Left ventricle myocardium inferior (tissue), 1 donor: ENCODE data around the gene KRTAP10-5. TPM values are rescaled to one million over a fixed set of nuclear protein-coding genes. Genes with fewer than 3 reads are reported as not detected.

ENCODE experiments used
- DNase-seq: peaks from one replicate; pipeline ENCODE4 v3.0.0-alpha.2; 2020
- H3K27ac ChIP-seq: fragments of 200-600 bp; replicated peaks from 2 replicates; pipeline ENCODE4 v1.8.0; 2021
- H3K27me3 ChIP-seq: fragments of 200-600 bp; 2 replicates; pipeline ENCODE4 v1.8.0; 2021; ENCODE audit warnings: low read depth
- H3K36me3 ChIP-seq: fragments of 200-600 bp; 2 replicates; pipeline ENCODE4 v1.8.0; 2021
- H3K4me1 ChIP-seq: fragments of 200-600 bp; 2 replicates; pipeline ENCODE4 v1.8.0; 2021
- H3K4me3 ChIP-seq: fragments of 200-600 bp; 2 replicates; pipeline ENCODE4 v1.8.0; 2021; ENCODE audit warnings: mild to moderate bottlenecking, moderate library complexity
- H3K9me3 ChIP-seq: fragments of 200-600 bp; replicated peaks from 2 replicates; pipeline ENCODE4 v1.8.0; 2021
- CTCF ChIP-seq: fragments of 200-600 bp; IDR thresholded peaks from 2 replicates; pipeline ENCODE4 v1.8.0; 2021; ENCODE audit warnings: antibody characterized with exemption, mild to moderate bottlenecking, borderline replicate concordance
- intact Hi-C: fragments of 100-400 bp; cut with micrococcal nuclease; formaldehyde crosslinking; loops from one replicate; pipeline ENCODE4 v1.11.0; 2022
- total RNA-seq: library from RNA; stranded (reverse); fragmentation: NEBNext Ultra II Directional; extraction: Animal tissue kit (Norgen Biotek cat#: 25700); gene quantifications from one replicate; pipeline ENCODE4 v1.2.1, GENCODE V29; 2021
- donor health status: DM: no; HTN: yes; CAD: no; lungs with severe emphysema.

The KRTAP10-5 gene
- total RNA-seq, 1 donor from 2014 or later: not detected

- TF ChIP-seq CTCF: no peak
- no peak for DNase-seq
- H3K9me3 ChIP-seq: peaks cover 41% of the 10 kb centered on the region
- peaks cover 23% of the 10 kb centered on the region for H3K27me3 ChIP-seq
- no peaks in the 10 kb centered on the region for H3K36me3 ChIP-seq
- no peak overlapping the region for H3K27ac ChIP-seq
- H3K4me3 ChIP-seq: no peak overlapping the region
- intact Hi-C loops: no loop called here
- H3K4me1 ChIP-seq: no peaks in the 10 kb centered on the region
These were observed 28.8 kb upstream of the KRTAP10-5 start for GRCh38 chr21:44609193-44609592.

- H3K27me3 ChIP-seq: peaks cover 28% of the 10 kb centered on the region
- DNase-seq: no peak
- no peak overlapping the region for H3K4me3 ChIP-seq
- H3K9me3 ChIP-seq: peaks cover 36% of the 10 kb centered on the region
- H3K4me1 ChIP-seq: no peaks in the 10 kb centered on the region
- TF ChIP-seq CTCF: no peak
- no peak overlapping the region for H3K27ac ChIP-seq
- intact Hi-C loops: no loop called here
- no peaks in the 10 kb centered on the region for H3K36me3 ChIP-seq
These were observed 26.1 kb upstream of the KRTAP10-5 start for GRCh38 chr21:44606495-44606894.

- Histone ChIP-seq H3K36me3 (no peaks in the 10 kb centered on the region), H3K9me3 (peaks cover 10% of the 10 kb centered on the region), H3K27ac (no peak overlapping the region), H3K27me3 (peaks cover 48% of the 10 kb centered on the region), H3K4me3 (no peak overlapping the region), H3K4me1 (no peaks in the 10 kb centered on the region)
- intact Hi-C loops: no loop called here
- DNase-seq: no peak
- TF ChIP-seq CTCF: no peak
These were observed 23.5 kb upstream of the KRTAP10-5 start for GRCh38 chr21:44603911-44604310.

- Histone ChIP-seq H3K9me3 (peaks cover 12% of the 10 kb centered on the region), H3K27me3 (peaks cover 52% of the 10 kb centered on the region), H3K36me3 (no peaks in the 10 kb centered on the region), H3K27ac (no peak overlapping the region), H3K4me3 (no peak overlapping the region), H3K4me1 (no peaks in the 10 kb centered on the region)
- DNase-seq: no peak
- TF ChIP-seq CTCF: no peak
- intact Hi-C loops: no loop called here
These were observed 22.9 kb upstream of the KRTAP10-5 start for GRCh38 chr21:44603109-44603875.

GRCh38 chr21:44602463-44602850, 22.1 kb upstream of the KRTAP10-5 start:
- intact Hi-C loops: no loop called here
- H3K4me1 ChIP-seq: no peaks in the 10 kb centered on the region
- H3K4me3 ChIP-seq: no peak overlapping the region
- no peak overlapping the region for H3K27ac ChIP-seq
- H3K27me3 ChIP-seq: peaks cover 56% of the 10 kb centered on the region
- no peak for DNase-seq
- TF ChIP-seq CTCF: no peak
- no peaks in the 10 kb centered on the region for H3K36me3 ChIP-seq
- peaks cover 15% of the 10 kb centered on the region for H3K9me3 ChIP-seq
